Astrocyte (in vitro differentiated cells and primary cell): ENCODE data around the gene DESI1. TPM values are rescaled to one million over a fixed set of nuclear protein-coding genes. Genes with fewer than 3 reads are reported as not detected.
"Not testable (repeated sequence)": the region's sequence is repeated elsewhere in the genome, so short reads cannot be mapped to it uniquely, and the experiment has no call there.

Experiments
- DNase-seq: peaks from one replicate; pipeline ENCODE4 v3.0.0-alpha.2; 2010; ENCODE audit warnings: low read depth
- FAIRE-seq: peaks from 2 replicates; lab custom pipeline; 2011; peaks lifted over from hg19 to GRCh38; lab: Jason Lieb, UNC
- H2AFZ ChIP-seq: 2 replicates; pipeline ENCODE4 v1.6.0; 2012; ENCODE audit warnings: low read depth, low read length, inconsistent platforms
- H3K27ac ChIP-seq: 2 replicates; pipeline ENCODE4 v1.5.1; 2011; ENCODE audit warnings: low read depth, low read length, inconsistent platforms
- H3K27me3 ChIP-seq: 2 replicates; pipeline ENCODE4 v1.6.0; 2011; ENCODE audit warnings: low read length, inconsistent platforms; ENCODE audit not compliant: insufficient read depth
- H3K36me3 ChIP-seq: 2 replicates; pipeline ENCODE4 v1.5.1; 2011; ENCODE audit warnings: low read length, inconsistent platforms; ENCODE audit not compliant: insufficient read depth
- H3K4me1 ChIP-seq: 2 replicates; pipeline ENCODE4 v1.5.1; 2011; ENCODE audit warnings: low read length, inconsistent platforms; ENCODE audit not compliant: insufficient read depth
- H3K4me2 ChIP-seq: 2 replicates; pipeline ENCODE4 v1.6.0; 2012; ENCODE audit warnings: low read length, inconsistent platforms
- H3K4me3 ChIP-seq: 2 replicates; pipeline ENCODE4 v1.5.1; 2011; ENCODE audit warnings: low read depth, mild to moderate bottlenecking, low read length, inconsistent platforms; ENCODE audit not compliant: insufficient read depth
- H3K79me2 ChIP-seq: 2 replicates; pipeline ENCODE4 v1.6.0; 2012; ENCODE audit warnings: mild to moderate bottlenecking, low read length, inconsistent platforms; ENCODE audit not compliant: insufficient read depth
- H3K9ac ChIP-seq: 2 replicates; pipeline ENCODE4 v1.6.0; 2012; ENCODE audit warnings: mild to moderate bottlenecking, low read length, inconsistent platforms
- H3K9me3 ChIP-seq: 2 replicates; pipeline ENCODE4 v1.5.1; 2012; ENCODE audit warnings: low read depth, mild to moderate bottlenecking, low read length, inconsistent platforms; ENCODE audit not compliant: insufficient read depth
- H4K20me1 ChIP-seq: 2 replicates; pipeline ENCODE4 v1.6.0; 2012; ENCODE audit warnings: low read length, inconsistent platforms; ENCODE audit not compliant: insufficient read depth
- H3K27ac Mint-ChIP-seq: one replicate; pipeline ENCODE4 v1.8.0; 2021; ENCODE audit warnings: mild to moderate bottlenecking, mixed read lengths; ENCODE audit not compliant: unreplicated experiment
- H3K27me3 Mint-ChIP-seq: one replicate; pipeline ENCODE4 v1.8.0; 2021; ENCODE audit warnings: low read depth, mixed read lengths; ENCODE audit not compliant: unreplicated experiment
- H3K36me3 Mint-ChIP-seq: one replicate; pipeline ENCODE4 v1.8.0; 2021; ENCODE audit warnings: low read depth, mixed read lengths; ENCODE audit not compliant: unreplicated experiment
- H3K4me1 Mint-ChIP-seq: one replicate; pipeline ENCODE4 v1.8.0; 2021; ENCODE audit warnings: low read depth, mixed read lengths; ENCODE audit not compliant: unreplicated experiment
- H3K4me3 Mint-ChIP-seq: one replicate; pipeline ENCODE4 v1.8.0; 2021; ENCODE audit warnings: mild to moderate bottlenecking, moderate library complexity, mixed read lengths; ENCODE audit not compliant: unreplicated experiment
- H3K9me3 Mint-ChIP-seq: one replicate; pipeline ENCODE4 v1.8.0; 2021; ENCODE audit warnings: mild to moderate bottlenecking, mixed read lengths; ENCODE audit not compliant: unreplicated experiment
- EZH2 ChIP-seq: IDR thresholded peaks from 2 replicates; pipeline ENCODE4 v1.6.1; 2012; ENCODE audit warnings: mild to moderate bottlenecking, low read length, inconsistent platforms; ENCODE audit not compliant: insufficient read depth
- total RNA-seq: library from RNA; stranded (reverse); gene quantifications from 2 replicates; pipeline ENCODE4 v1.2.1, GENCODE V29; 2021
- TF ChIP-seq, protein P1 (sequence below): IDR thresholded peaks from 2 replicates; pipeline ENCODE4 v1.5.1; 2011; ENCODE audit warnings: low read depth, mild to moderate bottlenecking, inconsistent platforms, low read length, moderate library complexity; ENCODE audit not compliant: insufficient read depth

The DESI1 gene
- total RNA-seq, 1 donor from 2014 or later = 48.2 TPM

DNA sequence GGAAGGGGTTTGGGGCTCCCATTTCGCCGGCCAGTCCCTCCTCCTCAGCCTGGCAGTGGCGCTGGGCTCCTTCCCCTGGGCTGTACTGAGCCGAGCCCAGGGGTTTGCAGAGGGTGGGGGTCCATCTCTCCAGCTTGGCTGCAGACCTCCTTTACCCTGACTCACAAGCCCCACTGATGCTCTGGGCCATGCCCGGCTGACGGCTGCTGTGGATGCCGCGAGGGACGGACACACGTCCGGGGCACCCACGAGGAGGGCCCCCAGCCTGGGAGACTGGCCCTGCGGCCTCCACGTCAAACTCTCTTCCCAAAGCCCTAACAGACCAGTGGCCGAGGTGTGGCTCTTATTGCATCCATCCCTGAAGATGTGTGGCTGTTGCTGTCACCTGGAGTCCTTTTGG lies 45.3 kb downstream of the DESI1 start:
- H3K9ac ChIP-seq = no peak overlapping the region
- H3K27me3 ChIP-seq = no peaks in the 10 kb centered on the region
- no peak overlapping the region for H3K4me3 Mint-ChIP-seq
- peaks cover 16% of the 10 kb centered on the region for H3K36me3 Mint-ChIP-seq
- no peak overlapping the region for H3K4me2 ChIP-seq
- H3K9me3 Mint-ChIP-seq = no peaks in the 10 kb centered on the region
- no peaks in the 10 kb centered on the region for H3K4me1 Mint-ChIP-seq
- H2AFZ ChIP-seq = no peak overlapping the region
- TF ChIP-seq, protein P1, sequence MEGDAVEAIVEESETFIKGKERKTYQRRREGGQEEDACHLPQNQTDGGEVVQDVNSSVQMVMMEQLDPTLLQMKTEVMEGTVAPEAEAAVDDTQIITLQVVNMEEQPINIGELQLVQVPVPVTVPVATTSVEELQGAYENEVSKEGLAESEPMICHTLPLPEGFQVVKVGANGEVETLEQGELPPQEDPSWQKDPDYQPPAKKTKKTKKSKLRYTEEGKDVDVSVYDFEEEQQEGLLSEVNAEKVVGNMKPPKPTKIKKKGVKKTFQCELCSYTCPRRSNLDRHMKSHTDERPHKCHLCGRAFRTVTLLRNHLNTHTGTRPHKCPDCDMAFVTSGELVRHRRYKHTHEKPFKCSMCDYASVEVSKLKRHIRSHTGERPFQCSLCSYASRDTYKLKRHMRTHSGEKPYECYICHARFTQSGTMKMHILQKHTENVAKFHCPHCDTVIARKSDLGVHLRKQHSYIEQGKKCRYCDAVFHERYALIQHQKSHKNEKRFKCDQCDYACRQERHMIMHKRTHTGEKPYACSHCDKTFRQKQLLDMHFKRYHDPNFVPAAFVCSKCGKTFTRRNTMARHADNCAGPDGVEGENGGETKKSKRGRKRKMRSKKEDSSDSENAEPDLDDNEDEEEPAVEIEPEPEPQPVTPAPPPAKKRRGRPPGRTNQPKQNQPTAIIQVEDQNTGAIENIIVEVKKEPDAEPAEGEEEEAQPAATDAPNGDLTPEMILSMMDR = no peak
- no peak for TF ChIP-seq EZH2
- no peaks in the 10 kb centered on the region for H3K79me2 ChIP-seq
- H3K27me3 Mint-ChIP-seq = no peaks in the 10 kb centered on the region
- H3K9me3 ChIP-seq = no peaks in the 10 kb centered on the region
- H3K4me1 ChIP-seq = no peaks in the 10 kb centered on the region
- no peak overlapping the region for H3K27ac ChIP-seq
- FAIRE-seq (no peak), DNase-seq (no peak)
- H4K20me1 ChIP-seq = peaks cover 8% of the 10 kb centered on the region
- H3K36me3 ChIP-seq = peaks cover 5% of the 10 kb centered on the region
- H3K27ac Mint-ChIP-seq = no peak overlapping the region
- H3K4me3 ChIP-seq = no peak overlapping the region

DNA sequence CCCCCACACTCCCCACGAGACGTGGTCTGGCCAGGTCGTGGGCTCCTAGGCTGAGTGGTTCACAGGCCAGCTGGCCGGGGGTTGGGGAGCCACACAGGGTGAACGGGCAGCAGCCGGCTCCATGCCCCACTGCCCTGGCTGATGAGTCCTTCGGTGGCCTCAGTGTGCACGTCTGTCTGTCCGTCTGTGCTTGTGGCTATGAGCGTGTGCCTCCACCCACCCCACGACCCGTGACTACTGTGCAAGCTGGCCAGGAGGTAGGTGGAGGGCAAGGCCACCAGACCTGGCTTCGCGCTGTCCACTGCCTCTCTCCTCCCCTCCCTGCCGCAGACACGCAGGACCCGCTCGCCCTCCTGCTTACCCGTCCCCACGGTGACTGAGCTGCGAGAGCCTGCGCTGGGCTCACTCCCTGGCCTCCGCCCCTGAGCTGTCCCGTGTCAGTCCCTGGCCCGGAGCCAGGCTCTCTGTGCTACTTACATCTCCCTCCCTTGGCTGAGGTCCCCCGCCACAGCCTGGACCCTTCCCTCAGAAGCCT lies 45.9 kb downstream of the DESI1 start:
- Histone ChIP-seq H3K27ac (no peak overlapping the region), H3K4me3 (no peak overlapping the region), H2AFZ (no peak overlapping the region), H3K9ac (no peak overlapping the region), H3K4me2 (no peak overlapping the region), H3K27me3 (no peaks in the 10 kb centered on the region), H3K36me3 (peaks cover 5% of the 10 kb centered on the region), H3K79me2 (no peaks in the 10 kb centered on the region), H3K9me3 (no peaks in the 10 kb centered on the region), H3K4me1 (no peaks in the 10 kb centered on the region), H4K20me1 (peaks cover 7% of the 10 kb centered on the region)
- Mint-ChIP-seq H3K27me3 (no peaks in the 10 kb centered on the region), H3K4me1 (no peaks in the 10 kb centered on the region), H3K9me3 (no peaks in the 10 kb centered on the region), H3K36me3 (peaks cover 16% of the 10 kb centered on the region), H3K27ac (no peak overlapping the region), H3K4me3 (no peak overlapping the region)
- no peak for DNase-seq
- TF ChIP-seq, protein P1 = no peak
- no peak for TF ChIP-seq EZH2
- FAIRE-seq = no peak

DNA sequence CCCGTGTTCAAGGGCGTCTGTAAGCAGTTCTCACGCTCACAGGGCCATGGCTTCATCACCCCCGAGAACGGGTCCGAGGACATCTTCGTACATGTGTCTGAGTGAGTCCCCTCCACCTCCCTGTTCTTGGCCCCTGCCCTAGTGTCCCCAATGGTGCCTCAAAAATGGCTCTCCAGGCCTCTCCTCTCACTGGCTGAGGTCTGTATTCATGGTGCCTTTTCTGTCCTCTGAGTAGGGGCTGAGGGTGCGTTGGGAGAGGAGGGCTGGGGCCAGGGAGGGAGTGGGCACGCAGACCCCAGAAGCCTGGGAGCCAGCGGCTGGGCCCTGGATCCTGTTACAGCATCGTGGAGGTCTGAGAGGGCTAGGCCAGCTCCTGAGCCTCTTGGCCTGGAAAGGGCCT lies 47.2 kb downstream of the DESI1 start:
- Mint-ChIP-seq H3K36me3 (peaks cover 13% of the 10 kb centered on the region), H3K4me3 (no peak overlapping the region), H3K27ac (no peak overlapping the region), H3K4me1 (no peaks in the 10 kb centered on the region), H3K27me3 (no peaks in the 10 kb centered on the region), H3K9me3 (no peaks in the 10 kb centered on the region)
- H3K27me3 ChIP-seq = no peaks in the 10 kb centered on the region
- H3K4me1 ChIP-seq = no peaks in the 10 kb centered on the region
- H3K4me3 ChIP-seq = no peak overlapping the region
- no peak overlapping the region for H3K9ac ChIP-seq
- no peak for DNase-seq
- H2AFZ ChIP-seq = no peak overlapping the region
- TF ChIP-seq, protein P1 = no peak
- TF ChIP-seq EZH2 = no peak
- peaks cover 5% of the 10 kb centered on the region for H3K36me3 ChIP-seq
- H3K27ac ChIP-seq = no peak overlapping the region
- no peak overlapping the region for H3K4me2 ChIP-seq
- H3K9me3 ChIP-seq = no peaks in the 10 kb centered on the region
- H4K20me1 ChIP-seq = peaks cover 4% of the 10 kb centered on the region
- no peaks in the 10 kb centered on the region for H3K79me2 ChIP-seq
- no peak for FAIRE-seq

DNA sequence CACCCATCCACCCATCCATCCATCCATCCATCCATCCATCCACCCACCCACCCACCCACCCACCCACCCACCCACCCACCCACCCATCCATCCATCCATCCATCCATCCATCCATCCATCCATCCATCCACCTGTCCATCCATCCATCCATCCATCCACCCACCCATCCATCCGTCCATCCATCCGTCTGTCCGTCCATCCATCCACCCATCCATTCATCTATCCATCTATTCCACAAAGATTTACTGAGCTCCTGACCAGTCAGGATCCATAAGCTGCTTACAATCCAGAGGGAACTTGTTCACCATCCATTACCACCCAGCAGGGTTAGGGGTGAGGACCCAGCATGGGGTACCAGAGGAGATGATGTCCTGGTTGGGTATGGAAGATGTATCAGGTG lies 48.5 kb downstream of the DESI1 start:
- H3K36me3 Mint-ChIP-seq, H3K9ac ChIP-seq, H3K36me3 ChIP-seq, H3K27ac Mint-ChIP-seq, H2AFZ ChIP-seq, H3K4me1 ChIP-seq, H4K20me1 ChIP-seq, DNase-seq, H3K27me3 ChIP-seq, H3K4me1 Mint-ChIP-seq, H3K27ac ChIP-seq, H3K9me3 Mint-ChIP-seq, H3K79me2 ChIP-seq, H3K4me3 ChIP-seq, H3K4me2 ChIP-seq, H3K9me3 ChIP-seq, H3K27me3 Mint-ChIP-seq, FAIRE-seq, H3K4me3 Mint-ChIP-seq: not testable (repeated sequence)
